ENCODE results near the gene WDFY2. TPM values are rescaled to one million over a fixed set of nuclear protein-coding genes. Genes with fewer than 3 reads are reported as not detected.

The WDFY2 gene
- total RNA-seq, 1 donor: 10.2 TPM

GRCh38 chr13:51584731-51585672, 740 bp downstream of the WDFY2 start:
- TF ChIP-seq, protein P1, sequence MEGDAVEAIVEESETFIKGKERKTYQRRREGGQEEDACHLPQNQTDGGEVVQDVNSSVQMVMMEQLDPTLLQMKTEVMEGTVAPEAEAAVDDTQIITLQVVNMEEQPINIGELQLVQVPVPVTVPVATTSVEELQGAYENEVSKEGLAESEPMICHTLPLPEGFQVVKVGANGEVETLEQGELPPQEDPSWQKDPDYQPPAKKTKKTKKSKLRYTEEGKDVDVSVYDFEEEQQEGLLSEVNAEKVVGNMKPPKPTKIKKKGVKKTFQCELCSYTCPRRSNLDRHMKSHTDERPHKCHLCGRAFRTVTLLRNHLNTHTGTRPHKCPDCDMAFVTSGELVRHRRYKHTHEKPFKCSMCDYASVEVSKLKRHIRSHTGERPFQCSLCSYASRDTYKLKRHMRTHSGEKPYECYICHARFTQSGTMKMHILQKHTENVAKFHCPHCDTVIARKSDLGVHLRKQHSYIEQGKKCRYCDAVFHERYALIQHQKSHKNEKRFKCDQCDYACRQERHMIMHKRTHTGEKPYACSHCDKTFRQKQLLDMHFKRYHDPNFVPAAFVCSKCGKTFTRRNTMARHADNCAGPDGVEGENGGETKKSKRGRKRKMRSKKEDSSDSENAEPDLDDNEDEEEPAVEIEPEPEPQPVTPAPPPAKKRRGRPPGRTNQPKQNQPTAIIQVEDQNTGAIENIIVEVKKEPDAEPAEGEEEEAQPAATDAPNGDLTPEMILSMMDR (IDR thresholded peaks at IDR 0.05; ENCODE audit: insufficient read depth, low read length): peak; percentile 14
- peak overlapping the region; percentile 94 for H3K4me3 ChIP-seq (ENCODE audit: low read depth, low read length)
- peak; percentile 56 for DNase-seq (ENCODE audit: low read depth)

DNA sequence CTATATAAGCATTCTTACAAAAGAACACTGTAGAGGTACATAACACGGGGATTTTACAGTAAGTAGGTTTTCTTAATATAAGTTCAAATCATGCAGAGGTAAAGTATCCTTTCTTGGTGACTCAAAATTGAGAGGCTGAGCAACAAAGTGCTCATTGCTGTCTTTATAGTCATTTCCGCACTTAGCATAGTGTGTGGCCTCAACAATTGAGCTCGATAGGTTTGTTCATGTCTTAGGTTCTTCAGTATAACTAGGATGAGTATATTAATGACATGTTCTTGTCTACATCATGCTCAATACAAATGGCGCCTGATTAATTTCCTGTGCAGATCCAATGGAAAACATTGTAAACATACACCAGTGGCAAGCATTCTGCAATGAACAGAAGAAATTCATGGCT, 1.4 kb downstream of the WDFY2 start:
- peak overlapping the region; percentile 94 for H3K4me3 ChIP-seq (ENCODE audit: low read depth, low read length)
- TF ChIP-seq, protein P1 (IDR thresholded peaks at IDR 0.05; ENCODE audit: insufficient read depth, low read length): no peak
- DNase-seq (ENCODE audit: low read depth): peak; percentile 45

- TF ChIP-seq, protein P1 (IDR thresholded peaks at IDR 0.05; ENCODE audit: insufficient read depth, low read length): no peak
- DNase-seq (ENCODE audit: low read depth): no peak
- no peak overlapping the region for H3K4me3 ChIP-seq (ENCODE audit: low read depth, low read length)
Measured at GRCh38 chr13:51587372-51587771, 3.1 kb downstream of the WDFY2 start.

- H3K4me3 ChIP-seq (ENCODE audit: low read depth, low read length): no peak overlapping the region
- DNase-seq (ENCODE audit: low read depth): no peak
- TF ChIP-seq, protein P1 (IDR thresholded peaks at IDR 0.05; ENCODE audit: insufficient read depth, low read length): no peak
Measured at GRCh38 chr13:51588406-51588949, 4.2 kb downstream of the WDFY2 start.

DNA sequence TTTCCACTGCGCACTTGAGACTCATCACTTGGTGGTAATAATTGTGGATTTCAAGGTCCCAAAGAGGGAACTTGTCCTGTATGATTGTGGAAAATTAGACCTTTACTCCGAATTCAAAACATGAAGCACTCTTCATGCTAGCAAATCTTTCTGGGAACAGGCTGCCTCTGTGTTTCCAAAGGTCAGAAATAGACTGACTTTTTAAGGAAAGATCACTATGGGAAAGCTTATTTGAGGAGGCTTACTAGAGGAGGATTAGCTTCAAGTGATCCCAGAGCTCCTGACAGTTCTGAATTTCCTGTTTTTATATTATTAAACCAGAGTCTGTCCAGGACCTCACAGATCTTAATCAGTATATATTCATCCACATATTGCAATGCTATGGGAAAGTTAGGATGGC, 5.5 kb downstream of the WDFY2 start:
- TF ChIP-seq, protein P1 (IDR thresholded peaks at IDR 0.05; ENCODE audit: insufficient read depth, low read length): no peak
- H3K4me3 ChIP-seq (ENCODE audit: low read depth, low read length): no peak overlapping the region
- no peak for DNase-seq (ENCODE audit: low read depth)

DNA sequence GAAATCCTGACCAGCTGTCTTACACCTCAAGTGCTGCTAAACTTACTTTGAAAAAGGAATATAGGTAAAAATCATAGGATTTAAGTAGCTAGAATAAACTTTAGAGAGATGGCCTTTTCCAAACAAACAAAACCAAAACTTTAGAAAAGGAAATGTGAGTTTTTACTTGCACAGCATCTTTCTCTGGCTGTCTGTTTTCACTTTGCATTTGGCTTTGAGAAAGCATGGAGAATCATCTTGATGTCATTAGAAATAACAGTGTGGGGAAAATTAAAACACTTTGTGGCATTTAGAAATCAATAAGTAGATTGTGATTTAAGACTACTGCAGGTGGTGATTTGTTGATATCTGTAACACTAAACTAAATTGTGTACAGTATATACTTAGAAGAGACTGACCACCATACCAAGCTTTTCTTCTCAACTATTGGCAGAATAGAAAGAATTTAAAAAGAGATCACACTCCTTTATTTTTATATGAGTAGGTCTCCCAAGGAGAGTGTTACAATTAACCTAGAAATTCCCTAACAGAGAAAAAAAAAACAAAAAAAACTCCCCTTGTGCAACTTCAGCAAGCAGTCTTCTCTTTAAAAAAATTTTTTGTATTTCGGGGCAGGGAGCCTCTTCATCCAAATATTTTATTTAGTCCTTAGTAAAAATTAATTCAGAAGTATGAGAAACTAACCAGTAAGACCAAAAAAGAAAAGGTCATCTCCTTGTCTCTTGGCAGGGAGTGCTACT, 6.1 kb downstream of the WDFY2 start:
- H3K4me3 ChIP-seq (ENCODE audit: low read depth, low read length): peak overlapping the region; percentile 11
- TF ChIP-seq, protein P1 (IDR thresholded peaks at IDR 0.05; ENCODE audit: insufficient read depth, low read length): no peak
- DNase-seq (ENCODE audit: low read depth): no peak

All from fibroblast of the aortic adventitia (primary cell).